ENCODE data around the gene COL4A2.

GRCh38 chr13:110312339-110313031 lies 5.4 kb downstream of the COL4A2 start:
- peak in 1 of 3 experiments; percentile 24 for TF ChIP-seq CTCF (IDR thresholded peaks at IDR 0.05)
- TF ChIP-seq POLR2A (IDR thresholded peaks at IDR 0.05; ENCODE audit: low read depth) = no peak
- peak in 1 of 2 donors; percentile 71 for TF ChIP-seq POLR2AphosphoS5 (IDR thresholded peaks at IDR 0.05)
- no peak for TF ChIP-seq EP300 (IDR thresholded peaks at IDR 0.05)

All from esophagus muscularis mucosa (tissue), 4 donors.